Measurements from ENCODE around the gene SLC16A13. TPM values are rescaled to one million over a fixed set of nuclear protein-coding genes. Genes with fewer than 3 reads are reported as not detected.
"Not testable (repeated sequence)": the region's sequence is repeated elsewhere in the genome, so short reads cannot be mapped to it uniquely, and the experiment has no call there.

SLC16A13 gene
- 11.1 and 12.2 TPM in 2 replicates for total RNA-seq
- long read RNA-seq: 0 reads

DNA sequence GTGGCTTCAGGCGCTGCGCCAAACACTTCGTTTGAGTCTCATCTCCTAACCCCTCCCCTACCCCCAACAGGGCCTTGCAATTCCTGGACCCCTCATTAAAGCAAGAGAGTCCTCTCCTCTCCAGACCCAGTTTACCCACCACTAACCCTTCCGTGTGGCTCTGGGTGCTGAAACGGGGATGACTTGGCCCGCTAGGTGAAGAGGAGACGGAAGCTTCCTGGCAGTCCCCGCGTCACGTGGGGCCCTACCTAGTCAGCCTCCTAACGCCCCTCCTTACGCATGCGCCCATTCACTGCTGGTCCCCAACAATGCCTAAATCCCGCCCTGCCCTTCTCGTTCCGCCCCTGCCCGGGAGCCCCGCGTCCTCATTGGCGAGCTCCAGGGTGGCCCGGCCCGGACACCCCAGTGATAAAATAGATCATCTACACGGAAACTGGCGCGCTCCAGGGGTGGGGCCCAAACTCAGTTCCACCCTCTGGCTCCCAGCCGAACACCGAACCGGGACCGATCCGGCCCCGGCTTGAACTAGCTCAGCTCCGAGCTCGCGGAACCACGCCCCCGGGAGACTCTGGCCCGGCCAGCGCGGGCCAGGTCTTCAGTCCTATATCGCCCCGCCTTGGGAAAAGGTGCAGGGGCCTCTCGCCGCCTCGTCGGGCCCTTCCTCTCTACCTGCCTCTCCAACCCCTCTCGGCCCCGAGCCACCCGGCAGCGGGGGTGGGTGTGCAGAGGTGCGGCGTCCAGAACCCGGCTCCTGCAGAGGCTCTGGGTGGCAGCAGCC is at the start of gene SLC16A13:
Gene SLC16A13 (plus strand): TSS at position 425 of the 778 bp plus-strand sequence. CDS start 368 bp downstream, outside the sequence.
- Mint-ChIP-seq H3K9me3 (no peaks in the 10 kb centered on the region), H3K27ac (ENCODE audit: unreplicated experiment) (peak within 1 kb of the TSS; percentile 67), H3K4me1 (peaks cover 32% of the 10 kb centered on the region)

DNA sequence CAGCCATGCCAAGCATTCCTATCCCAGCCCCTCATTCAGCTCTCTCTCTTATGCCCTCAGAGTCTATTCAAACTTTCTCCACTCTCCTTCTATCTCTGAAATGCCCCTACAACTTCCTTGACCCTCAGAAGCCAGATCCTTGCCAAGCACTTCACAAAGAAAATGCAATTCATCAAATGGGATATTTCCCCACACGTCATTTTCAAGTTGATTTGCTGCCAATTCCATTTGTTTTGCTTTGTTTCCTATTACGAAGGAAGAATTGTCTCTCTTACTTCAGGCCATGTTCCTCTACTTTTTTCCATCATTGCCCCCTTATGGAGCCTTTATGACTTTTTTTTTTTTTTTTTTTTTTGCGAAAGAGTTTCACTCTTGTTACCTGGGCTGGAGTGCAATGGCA is 49.1 kb upstream of the SLC16A13 start:
- Mint-ChIP-seq H3K36me3 (ENCODE audit: low read depth) (no peaks in the 10 kb centered on the region), H3K4me3 (no peak overlapping the region), H3K27ac (ENCODE audit: unreplicated experiment) (no peak overlapping the region), H3K4me1 (no peaks in the 10 kb centered on the region), H3K27me3 (ENCODE audit: low read depth) (no peaks in the 10 kb centered on the region), H3K9me3 (no peaks in the 10 kb centered on the region)
- TF ChIP-seq, protein P1, sequence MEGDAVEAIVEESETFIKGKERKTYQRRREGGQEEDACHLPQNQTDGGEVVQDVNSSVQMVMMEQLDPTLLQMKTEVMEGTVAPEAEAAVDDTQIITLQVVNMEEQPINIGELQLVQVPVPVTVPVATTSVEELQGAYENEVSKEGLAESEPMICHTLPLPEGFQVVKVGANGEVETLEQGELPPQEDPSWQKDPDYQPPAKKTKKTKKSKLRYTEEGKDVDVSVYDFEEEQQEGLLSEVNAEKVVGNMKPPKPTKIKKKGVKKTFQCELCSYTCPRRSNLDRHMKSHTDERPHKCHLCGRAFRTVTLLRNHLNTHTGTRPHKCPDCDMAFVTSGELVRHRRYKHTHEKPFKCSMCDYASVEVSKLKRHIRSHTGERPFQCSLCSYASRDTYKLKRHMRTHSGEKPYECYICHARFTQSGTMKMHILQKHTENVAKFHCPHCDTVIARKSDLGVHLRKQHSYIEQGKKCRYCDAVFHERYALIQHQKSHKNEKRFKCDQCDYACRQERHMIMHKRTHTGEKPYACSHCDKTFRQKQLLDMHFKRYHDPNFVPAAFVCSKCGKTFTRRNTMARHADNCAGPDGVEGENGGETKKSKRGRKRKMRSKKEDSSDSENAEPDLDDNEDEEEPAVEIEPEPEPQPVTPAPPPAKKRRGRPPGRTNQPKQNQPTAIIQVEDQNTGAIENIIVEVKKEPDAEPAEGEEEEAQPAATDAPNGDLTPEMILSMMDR (conservative IDR thresholded peaks at IDR 0.05): no peak
- DNase-seq (ENCODE audit: low read depth, low spot score): no peak

More for the DNA sequence above, at the start of gene SLC16A13:
- Mint-ChIP-seq H3K36me3 (ENCODE audit: low read depth) (no peaks in the 10 kb centered on the region), H3K27me3 (ENCODE audit: low read depth) (peaks cover 19% of the 10 kb centered on the region), H3K4me3 (peak within 1 kb of the TSS; percentile 98)
- TF ChIP-seq, protein P1 (conservative IDR thresholded peaks at IDR 0.05): no peak
- peak; percentile 86 for DNase-seq (ENCODE audit: low read depth, low spot score)

- no peak overlapping the region for H3K27ac Mint-ChIP-seq (ENCODE audit: unreplicated experiment)
- H3K36me3 Mint-ChIP-seq (ENCODE audit: low read depth): peaks cover 1% of the 10 kb centered on the region
- H3K4me1 Mint-ChIP-seq: peaks cover 5% of the 10 kb centered on the region
- peaks cover 10% of the 10 kb centered on the region for H3K27me3 Mint-ChIP-seq (ENCODE audit: low read depth)
- H3K4me3 Mint-ChIP-seq: no peak overlapping the region
- TF ChIP-seq, protein P1 (conservative IDR thresholded peaks at IDR 0.05): no peak
- no peak for DNase-seq (ENCODE audit: low read depth, low spot score)
- H3K9me3 Mint-ChIP-seq: no peaks in the 10 kb centered on the region
These were observed 46.0 kb upstream of the SLC16A13 start for GRCh38 chr17:6989779-6990178.

DNA sequence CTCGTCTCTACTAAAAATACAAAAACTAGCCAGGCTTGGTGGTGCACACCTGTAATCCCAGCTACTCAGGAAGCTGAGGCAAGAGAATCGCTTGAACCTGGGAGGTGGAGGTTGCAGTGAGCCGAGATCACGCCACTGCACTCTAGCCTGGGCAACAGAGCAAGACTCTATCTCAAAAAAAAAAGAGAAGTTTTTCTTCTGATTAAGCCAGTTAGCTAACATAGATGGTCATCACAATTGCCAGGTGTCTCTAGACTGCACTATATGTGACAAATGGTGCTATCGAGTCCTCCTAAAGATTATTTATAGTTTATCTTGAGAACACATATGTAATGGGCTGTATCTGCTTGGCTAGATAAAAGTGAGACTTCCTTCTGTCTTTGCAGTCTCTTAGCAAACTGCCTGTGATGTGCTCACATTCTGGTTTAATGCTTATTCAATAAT is 42.2 kb upstream of the SLC16A13 start:
- peaks cover 13% of the 10 kb centered on the region for H3K36me3 Mint-ChIP-seq (ENCODE audit: low read depth)
- peaks cover 22% of the 10 kb centered on the region for H3K27me3 Mint-ChIP-seq (ENCODE audit: low read depth)
- H3K4me1 Mint-ChIP-seq; H3K27ac Mint-ChIP-seq (ENCODE audit: unreplicated experiment); DNase-seq (ENCODE audit: low read depth, low spot score); H3K4me3 Mint-ChIP-seq; H3K9me3 Mint-ChIP-seq: not testable (repeated sequence)

DNA sequence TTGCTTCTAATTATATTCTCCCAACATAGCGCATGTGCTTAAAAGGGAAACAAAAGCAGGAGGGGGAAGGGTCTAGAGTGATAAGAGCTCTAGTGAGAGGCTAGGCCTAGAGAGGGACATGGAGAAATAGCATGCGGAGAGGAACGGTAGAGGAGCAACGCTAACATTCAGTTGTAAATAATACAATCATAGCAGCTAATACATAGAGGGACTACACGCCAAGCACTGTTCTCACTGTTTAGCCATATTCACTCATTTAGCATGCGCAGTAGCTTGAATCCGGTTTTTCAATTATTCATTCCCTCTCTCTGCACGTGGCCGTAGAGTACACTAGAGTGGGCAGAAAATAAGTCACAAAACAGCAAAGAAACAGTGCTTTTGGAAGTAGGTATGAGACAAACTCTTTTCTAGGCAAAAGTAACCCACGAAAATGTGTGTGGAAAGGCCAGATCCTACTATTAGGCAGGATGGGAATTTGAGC is 41.7 kb upstream of the SLC16A13 start:
- Mint-ChIP-seq H3K4me3 (peak overlapping the region; percentile 14), H3K4me1 (peaks cover 5% of the 10 kb centered on the region), H3K36me3 (ENCODE audit: low read depth) (peaks cover 13% of the 10 kb centered on the region), H3K27ac (ENCODE audit: unreplicated experiment) (no peak overlapping the region), H3K9me3 (no peaks in the 10 kb centered on the region), H3K27me3 (ENCODE audit: low read depth) (peaks cover 22% of the 10 kb centered on the region)
- no peak for DNase-seq (ENCODE audit: low read depth, low spot score)
- TF ChIP-seq, protein P1 (conservative IDR thresholded peaks at IDR 0.05): no peak

- H3K4me3 Mint-ChIP-seq: no peak overlapping the region
- peaks cover 13% of the 10 kb centered on the region for H3K36me3 Mint-ChIP-seq (ENCODE audit: low read depth)
- no peak overlapping the region for H3K27ac Mint-ChIP-seq (ENCODE audit: unreplicated experiment)
- H3K9me3 Mint-ChIP-seq: no peaks in the 10 kb centered on the region
- no peak for DNase-seq (ENCODE audit: low read depth, low spot score)
- peaks cover 22% of the 10 kb centered on the region for H3K27me3 Mint-ChIP-seq (ENCODE audit: low read depth)
- H3K4me1 Mint-ChIP-seq: peaks cover 5% of the 10 kb centered on the region
- TF ChIP-seq, protein P1 (conservative IDR thresholded peaks at IDR 0.05): no peak
These were observed 41.1 kb upstream of the SLC16A13 start for GRCh38 chr17:6994666-6995256.
